Stomach smooth muscle (tissue), 2 donors: ENCODE results near the gene RPP30.

Experiments
- H3K27ac ChIP-seq: one replicate; pipeline ENCODE4 v1.7.0; 2013; ENCODE audit warnings: mild to moderate bottlenecking, low read length, inconsistent platforms
- H3K27me3 ChIP-seq, 2 donors: one replicate each; pipeline ENCODE4 v1.7.0; 2013; ENCODE audit warnings: low read length in 2 of 2; ENCODE audit not compliant: insufficient read depth in 2 of 2, control insufficient read depth in 1 of 2
- H3K36me3 ChIP-seq, 2 donors: one replicate each; pipeline ENCODE4 v1.7.0; 2013; ENCODE audit warnings: low read length in 2 of 2; ENCODE audit not compliant: control insufficient read depth in 2 of 2, insufficient read depth in 2 of 2
- H3K4me1 ChIP-seq: one replicate; pipeline ENCODE4 v1.7.0; 2013; ENCODE audit warnings: low read length; ENCODE audit not compliant: control insufficient read depth, insufficient read depth
- H3K4me3 ChIP-seq, 2 donors: one replicate each; pipeline ENCODE4 v1.7.0; 2013; ENCODE audit warnings: low read length in 2 of 2
- H3K9ac ChIP-seq, 2 donors: one replicate each; pipeline ENCODE4 v1.7.0; 2013; ENCODE audit warnings: low read length in 2 of 2, mild to moderate bottlenecking in 1 of 2
- H3K9me3 ChIP-seq, 2 donors: one replicate each; pipeline ENCODE4 v1.7.0; 2013; ENCODE audit warnings: low read length in 2 of 2; ENCODE audit not compliant: control insufficient read depth in 2 of 2
- donor health status: healthy.
- donor health status: Pancreatic carcinoma.

Gene RPP30

GRCh38 chr10:90916392-90917237 is 44.8 kb downstream of the RPP30 start:
- no peaks in the 10 kb centered on the region for H3K4me1 ChIP-seq
- H3K27me3 ChIP-seq: peaks cover 3 to 7% of the 10 kb centered on the region in 2 donors
- no peaks in the 10 kb centered on the region for H3K9me3 ChIP-seq
- H3K9ac ChIP-seq: no peak overlapping the region
- H3K4me3 ChIP-seq: no peak overlapping the region
- no peak overlapping the region for H3K27ac ChIP-seq
- H3K36me3 ChIP-seq: no peaks in the 10 kb centered on the region

- no peaks in the 10 kb centered on the region for H3K4me1 ChIP-seq
- H3K36me3 ChIP-seq: no peaks in the 10 kb centered on the region
- no peak overlapping the region for H3K27ac ChIP-seq
- no peaks in the 10 kb centered on the region for H3K9me3 ChIP-seq
- H3K4me3 ChIP-seq: no peak overlapping the region
- no peak overlapping the region for H3K9ac ChIP-seq
- H3K27me3 ChIP-seq: peaks cover 3 to 7% of the 10 kb centered on the region in 2 donors
Observed at GRCh38 chr10:90917238-90917967, 45.6 kb downstream of the RPP30 start.

DNA sequence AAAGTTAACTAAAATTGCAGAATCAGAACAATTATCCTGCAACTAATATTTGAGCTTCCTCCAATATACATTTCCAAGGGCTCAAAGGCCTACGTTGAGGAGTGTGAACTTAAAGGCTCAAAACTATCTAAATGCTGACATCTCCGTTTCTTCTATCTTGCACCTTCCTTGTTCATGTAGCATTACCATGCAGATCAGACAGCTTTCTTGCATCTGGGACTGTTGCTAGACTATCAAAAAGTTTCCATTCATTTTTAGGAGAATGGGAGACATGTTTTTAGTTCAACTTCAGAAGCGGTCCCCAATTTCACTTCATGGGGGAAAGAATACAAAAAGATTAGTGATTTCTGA is 46.2 kb downstream of the RPP30 start:
- peaks cover 3 to 7% of the 10 kb centered on the region in 2 donors for H3K27me3 ChIP-seq
- no peaks in the 10 kb centered on the region for H3K9me3 ChIP-seq
- no peak overlapping the region for H3K27ac ChIP-seq
- no peak overlapping the region for H3K4me3 ChIP-seq
- H3K4me1 ChIP-seq: no peaks in the 10 kb centered on the region
- no peak overlapping the region for H3K9ac ChIP-seq
- H3K36me3 ChIP-seq: no peaks in the 10 kb centered on the region

DNA sequence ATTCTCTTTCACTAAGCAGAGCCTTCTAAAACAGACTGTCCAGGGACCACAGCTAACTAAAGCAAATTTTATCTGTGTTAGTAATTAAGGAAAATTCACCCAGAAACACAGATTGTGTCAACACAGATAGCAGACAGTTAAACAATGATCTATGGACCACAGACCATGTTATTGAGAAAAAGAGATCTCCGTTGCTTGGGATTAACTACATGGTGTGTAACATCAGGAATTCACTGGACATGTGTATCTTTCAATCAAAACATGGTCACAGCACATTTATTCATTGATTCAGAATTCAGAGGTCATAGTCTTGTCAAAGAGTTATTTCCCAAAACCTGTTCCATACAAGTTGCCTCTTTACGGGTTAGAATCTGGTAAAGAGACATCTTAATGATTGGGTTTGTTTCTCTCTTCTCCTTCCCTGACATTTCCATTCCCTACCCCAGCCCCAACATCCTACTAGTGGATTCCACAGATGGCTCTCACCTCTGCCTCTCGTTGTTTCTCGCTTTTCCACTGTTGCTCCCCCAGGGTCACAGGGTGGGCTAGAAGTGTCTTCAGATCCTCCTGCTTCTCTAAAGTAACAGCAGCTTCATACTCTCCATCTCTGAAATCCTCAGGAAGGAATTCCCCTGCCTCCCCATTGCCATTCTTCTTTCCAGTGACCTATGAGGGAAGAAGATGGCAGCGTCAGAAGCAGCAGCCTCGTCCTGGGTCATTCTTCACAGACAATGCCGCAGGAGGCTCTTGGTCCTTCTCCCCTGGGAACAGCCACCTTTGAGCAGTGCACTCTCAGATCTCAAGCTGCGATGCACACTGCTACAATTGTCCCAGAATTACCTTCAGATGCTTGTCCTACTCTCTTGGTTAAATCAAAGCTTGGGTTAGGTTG is 48.2 kb downstream of the RPP30 start:
- Histone ChIP-seq H3K4me3 (no peak overlapping the region), H3K36me3 (no peaks in the 10 kb centered on the region), H3K27ac (no peak overlapping the region), H3K27me3 (peaks cover 3 to 11% of the 10 kb centered on the region in 2 donors), H3K9ac (no peak overlapping the region), H3K9me3 (no peaks in the 10 kb centered on the region), H3K4me1 (no peaks in the 10 kb centered on the region)

- Histone ChIP-seq H3K27ac (no peak within 1 kb of the TSS), H3K9me3 (no peaks in the 10 kb centered on the region), H3K4me1 (no peaks in the 10 kb centered on the region), H3K36me3 (no peaks in the 10 kb centered on the region), H3K4me3 (no peak within 1 kb of the TSS), H3K27me3 (peaks cover 0 to 11% of the 10 kb centered on the region in 2 donors), H3K9ac (no peak within 1 kb of the TSS)
Observed at GRCh38 chr10:90920986-90921666, 49.4 kb downstream of the RPP30 start, which contains the start of gene ANKRD1. ANKRD1 (minus strand) TSS chr10:90921087; CDS start chr10:90921027, 60 bp downstream.

DNA sequence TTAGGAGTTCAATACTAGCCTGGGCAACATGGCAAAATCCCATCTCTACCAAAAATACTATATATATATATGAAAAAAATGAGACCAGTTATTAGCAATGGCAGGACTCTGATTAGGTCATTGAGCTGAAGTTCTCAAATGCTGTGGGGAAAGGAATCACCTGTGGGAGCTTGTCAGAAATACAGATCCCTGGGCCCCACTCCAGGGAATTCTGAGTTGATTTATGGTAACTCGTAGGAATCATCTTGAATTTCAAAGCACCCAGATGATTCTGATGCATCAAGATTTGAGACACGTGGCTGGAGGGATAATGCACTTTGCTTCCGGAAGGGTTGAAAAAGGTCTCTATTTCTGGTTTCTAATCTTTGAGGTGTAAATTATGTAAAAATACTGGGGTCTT is 50.1 kb downstream of the RPP30 start:
- Histone ChIP-seq H3K9ac (no peak overlapping the region), H3K4me3 (no peak overlapping the region), H3K9me3 (no peaks in the 10 kb centered on the region), H3K4me1 (no peaks in the 10 kb centered on the region), H3K27me3 (peaks cover 0 to 11% of the 10 kb centered on the region in 2 donors), H3K27ac (no peak overlapping the region), H3K36me3 (no peaks in the 10 kb centered on the region)

DNA sequence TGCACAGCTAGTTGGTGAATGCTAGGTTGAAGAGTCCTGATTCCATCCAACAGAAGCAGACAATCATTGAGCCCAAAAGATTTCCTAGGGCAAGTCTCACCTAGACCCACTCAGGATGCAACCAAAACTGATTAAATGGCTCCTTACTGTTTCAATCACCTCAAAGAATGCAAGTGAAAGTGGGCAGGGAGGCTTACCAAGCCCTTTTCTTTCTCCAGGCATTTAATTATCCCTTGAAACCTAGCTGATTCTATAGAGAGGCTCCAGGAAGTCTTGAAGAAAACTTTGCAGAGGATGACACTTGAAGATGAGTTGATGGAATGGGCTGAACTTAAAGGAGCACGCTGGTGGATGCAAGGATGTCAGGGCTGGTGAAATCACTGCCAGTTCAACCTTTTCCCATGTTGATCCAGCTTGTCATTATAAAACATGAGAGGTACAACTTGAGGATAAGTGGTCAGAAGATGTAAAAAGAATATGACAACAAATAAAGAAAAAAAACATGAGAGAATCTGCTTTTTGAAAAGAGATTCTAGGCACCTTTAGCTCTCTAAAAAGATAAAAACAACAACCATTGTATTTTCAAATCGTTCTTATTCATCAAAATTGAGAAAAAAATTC is 51.4 kb downstream of the RPP30 start:
- Histone ChIP-seq H3K4me3 (no peak overlapping the region), H3K27me3 (peaks cover 0 to 11% of the 10 kb centered on the region in 2 donors), H3K9me3 (no peaks in the 10 kb centered on the region), H3K36me3 (no peaks in the 10 kb centered on the region), H3K4me1 (no peaks in the 10 kb centered on the region), H3K9ac (no peak overlapping the region), H3K27ac (no peak overlapping the region)

DNA sequence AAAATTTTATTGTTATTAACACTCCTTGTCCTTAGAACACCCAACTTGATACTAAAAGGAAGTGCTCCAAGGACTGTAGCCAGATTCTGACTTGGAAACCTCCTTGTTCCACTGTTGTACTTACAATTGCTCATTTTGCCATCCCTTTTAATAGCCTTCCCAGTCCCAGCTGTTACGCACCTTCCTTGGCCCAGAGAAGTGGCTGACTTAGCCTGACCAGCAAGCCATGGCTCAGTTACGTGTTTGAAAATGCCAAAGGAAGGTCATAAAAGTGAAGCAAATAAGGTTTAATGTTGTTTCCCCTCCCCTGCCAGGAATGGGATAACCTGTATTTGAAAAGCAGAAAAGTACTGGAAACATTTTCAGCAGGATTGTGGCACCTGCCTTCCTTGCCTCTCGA is 52.8 kb downstream of the RPP30 start:
- H3K36me3 ChIP-seq: no peaks in the 10 kb centered on the region
- H3K9ac ChIP-seq: no peak overlapping the region
- no peak overlapping the region for H3K27ac ChIP-seq
- H3K27me3 ChIP-seq: peaks cover 0 to 11% of the 10 kb centered on the region in 2 donors
- no peak overlapping the region for H3K4me3 ChIP-seq
- H3K9me3 ChIP-seq: no peaks in the 10 kb centered on the region
- H3K4me1 ChIP-seq: no peaks in the 10 kb centered on the region

DNA sequence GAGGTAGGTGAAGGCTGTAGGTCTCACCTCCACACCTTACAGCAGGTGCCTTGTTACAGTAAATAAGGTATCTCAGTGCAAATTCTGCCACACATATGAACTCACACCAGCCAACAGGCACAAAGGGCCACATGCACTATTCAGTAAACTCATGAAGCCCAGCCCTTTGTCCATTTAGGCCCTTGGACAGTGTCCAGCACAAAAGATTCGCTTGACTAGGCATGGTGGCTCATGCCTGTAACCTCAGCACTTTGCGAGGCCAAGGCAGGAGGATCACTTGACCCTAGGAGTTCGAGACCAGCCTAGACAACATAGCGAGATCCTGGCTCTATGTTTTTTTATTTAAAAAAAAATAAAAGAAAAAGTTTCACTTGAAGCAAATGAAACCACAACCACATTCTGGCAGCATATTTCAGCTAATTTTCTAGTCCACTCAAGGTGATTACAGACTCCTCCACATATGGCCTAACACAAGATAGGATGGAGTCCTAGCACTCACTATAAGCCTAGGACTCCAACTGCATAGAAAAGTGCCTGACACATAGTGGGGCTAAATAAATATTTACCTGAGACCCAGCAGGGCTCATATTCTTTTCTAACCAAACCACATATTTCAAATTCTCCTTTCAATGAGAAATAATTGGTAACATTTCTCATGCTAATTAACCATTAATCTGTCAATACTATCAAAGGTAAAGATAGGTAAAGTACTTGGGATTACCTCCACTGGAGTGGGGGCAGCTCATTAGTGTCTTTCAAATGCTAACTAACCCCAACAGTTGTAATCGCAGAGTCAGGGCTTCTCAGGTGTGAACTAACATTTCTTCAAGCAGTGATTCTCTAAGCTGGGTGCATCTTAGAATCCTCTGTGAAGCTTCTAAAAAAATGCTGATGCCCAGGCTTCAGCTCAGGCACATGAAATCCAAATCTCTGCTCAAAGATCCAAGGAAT is 53.6 kb downstream of the RPP30 start:
- no peak overlapping the region for H3K27ac ChIP-seq
- no peaks in the 10 kb centered on the region for H3K36me3 ChIP-seq
- peaks cover 5% of the 10 kb centered on the region for H3K4me1 ChIP-seq
- no peaks in the 10 kb centered on the region for H3K9me3 ChIP-seq
- H3K9ac ChIP-seq: no peak overlapping the region
- no peak overlapping the region for H3K4me3 ChIP-seq
- H3K27me3 ChIP-seq: peaks cover 0 to 11% of the 10 kb centered on the region in 2 donors
